ENCODE measurements around the gene PSMB2.

GRCh38 chr1:35611655-35612054 lies 29.7 kb downstream of the PSMB2 start:
- TF ChIP-seq YY1 (IDR thresholded peaks at IDR 0.05; ENCODE audit: insufficient read depth, insufficient read length) (no peak), ZNF274 (IDR thresholded peaks at IDR 0.05; ENCODE audit: low read depth, low read length) (no peak)

Measured in NT2/D1 (cell line).